HG02870 (cell line): ENCODE measurements around the gene FOXK2.
A peak's percentile ranks its signal among the peaks of the same experiment; 100 is the strongest.
"Not testable (repeated sequence)": the region's sequence is repeated elsewhere in the genome, so short reads cannot be mapped to it uniquely, and the experiment has no call there.

Experiments used
- ATAC-seq: cut with Tn5 transposase; IDR thresholded peaks from one replicate; pipeline ENCODE4 v1.9.1; 2021; ENCODE audit warnings: mild to moderate bottlenecking, moderate library complexity; ENCODE audit not compliant: unreplicated experiment

Gene FOXK2

DNA sequence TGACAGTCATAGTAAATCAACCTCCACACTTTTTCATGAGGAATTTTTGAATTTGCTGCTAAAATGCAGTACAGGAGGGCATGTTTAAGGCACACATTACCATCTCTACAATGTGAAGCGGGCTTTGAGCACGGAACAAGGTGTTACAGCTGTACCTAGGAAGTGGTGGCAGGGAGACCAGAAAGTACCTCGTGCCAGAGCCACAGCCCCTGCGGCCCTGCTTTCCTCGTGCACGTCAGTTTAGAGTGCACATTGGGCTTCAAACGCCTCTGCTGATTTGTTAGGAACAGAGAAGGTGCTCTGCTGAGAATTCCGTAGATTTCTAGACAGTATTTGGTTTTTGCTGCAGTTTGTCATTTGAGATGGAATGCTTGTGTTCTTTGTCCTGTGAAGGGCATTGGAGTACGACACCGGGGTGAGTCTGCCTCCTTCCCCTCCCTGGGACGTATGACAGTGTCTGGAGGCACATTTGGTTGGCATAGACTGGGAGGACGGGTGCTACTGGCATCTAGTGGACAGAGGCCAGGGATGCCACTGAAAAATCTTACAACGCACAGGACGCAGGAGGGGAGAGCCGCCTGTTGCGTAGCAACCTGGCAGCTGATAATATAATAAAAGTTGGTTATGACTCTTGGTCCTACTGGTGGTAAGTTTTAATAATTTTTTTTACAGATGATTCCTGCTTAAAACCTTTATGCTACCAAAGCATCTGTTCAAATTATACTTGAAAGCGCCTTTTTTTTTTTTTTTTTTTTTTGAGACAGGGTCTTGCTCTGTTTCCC, 9.1 kb downstream of the FOXK2 start:
- ATAC-seq, result no peak

- ATAC-seq, result no peak
Measured at GRCh38 chr17:82529914-82530300, 10.4 kb downstream of the FOXK2 start.

DNA sequence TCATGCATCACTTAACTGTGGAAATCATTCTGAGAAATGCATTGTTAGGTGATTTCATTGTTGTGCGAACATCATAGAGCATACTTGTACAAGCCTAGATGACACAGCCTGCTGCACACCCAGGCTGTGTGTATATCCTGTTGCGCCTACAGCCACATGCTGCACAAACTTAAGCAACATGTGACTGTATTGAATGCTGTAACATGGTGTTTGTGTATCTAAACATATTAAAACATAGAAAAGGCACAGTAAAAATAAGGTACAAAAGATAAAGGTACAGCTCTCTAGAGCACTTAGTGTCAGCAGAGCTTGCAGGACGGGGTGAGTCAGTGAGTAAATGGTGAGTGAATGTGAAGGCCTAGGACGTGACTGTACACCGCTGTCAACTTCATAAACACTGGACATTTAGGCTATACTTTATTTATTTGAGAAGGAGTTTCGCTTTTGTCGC, 11.9 kb downstream of the FOXK2 start:
- ATAC-seq, result no peak

- no peak for ATAC-seq
Measured at GRCh38 chr17:82534401-82534812, 14.9 kb downstream of the FOXK2 start.

- no peak for ATAC-seq
Measured at GRCh38 chr17:82536512-82537201, 17.1 kb downstream of the FOXK2 start.

- ATAC-seq, result not testable (repeated sequence)
Measured at GRCh38 chr17:82537228-82537627, 17.7 kb downstream of the FOXK2 start.

- ATAC-seq, result not testable (repeated sequence)
Measured at GRCh38 chr17:82539076-82539475, 19.5 kb downstream of the FOXK2 start.

GRCh38 chr17:82542439-82542838, 22.9 kb downstream of the FOXK2 start:
- no peak for ATAC-seq

- no peak for ATAC-seq
Measured at GRCh38 chr17:82544431-82545070, 25.0 kb downstream of the FOXK2 start.

DNA sequence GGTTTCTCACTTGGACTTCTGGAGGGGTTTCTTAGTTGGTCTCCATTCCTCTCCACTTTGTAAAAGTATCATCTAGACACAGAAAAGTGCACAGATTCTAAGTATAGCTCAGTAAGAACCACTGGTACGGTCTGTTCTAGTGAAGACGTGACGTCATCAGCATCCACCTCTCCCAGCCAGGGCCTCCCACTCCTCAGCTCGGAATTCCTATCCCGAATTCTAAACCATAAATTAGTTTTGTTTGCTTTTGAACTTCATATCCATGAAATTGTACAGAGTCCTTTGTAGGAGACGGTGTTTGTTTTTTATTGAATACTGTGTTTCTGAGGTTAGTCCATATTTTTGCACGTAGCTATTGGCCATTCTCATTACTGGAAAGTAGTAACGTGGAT, 25.5 kb downstream of the FOXK2 start:
- ATAC-seq, result no peak

DNA sequence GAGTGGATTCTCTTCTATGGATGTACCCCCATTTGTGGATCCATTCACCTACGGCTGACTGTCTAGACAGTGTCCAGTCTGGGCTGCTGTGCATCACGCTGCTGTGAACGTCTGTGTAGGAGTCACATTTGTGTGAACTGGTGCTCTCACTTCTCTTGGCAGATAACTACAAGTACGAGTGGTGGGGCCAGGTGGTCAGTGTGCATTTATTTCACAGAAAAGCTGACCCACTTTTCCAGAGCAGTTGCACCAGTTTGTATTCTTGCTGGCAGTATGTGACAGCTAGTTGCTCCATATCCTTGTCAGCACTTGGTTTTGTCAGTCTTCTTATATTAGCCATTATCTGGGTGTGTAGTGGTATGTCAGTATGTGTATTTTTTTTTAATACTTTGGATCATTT, 28.4 kb downstream of the FOXK2 start:
- ATAC-seq, result no peak

DNA sequence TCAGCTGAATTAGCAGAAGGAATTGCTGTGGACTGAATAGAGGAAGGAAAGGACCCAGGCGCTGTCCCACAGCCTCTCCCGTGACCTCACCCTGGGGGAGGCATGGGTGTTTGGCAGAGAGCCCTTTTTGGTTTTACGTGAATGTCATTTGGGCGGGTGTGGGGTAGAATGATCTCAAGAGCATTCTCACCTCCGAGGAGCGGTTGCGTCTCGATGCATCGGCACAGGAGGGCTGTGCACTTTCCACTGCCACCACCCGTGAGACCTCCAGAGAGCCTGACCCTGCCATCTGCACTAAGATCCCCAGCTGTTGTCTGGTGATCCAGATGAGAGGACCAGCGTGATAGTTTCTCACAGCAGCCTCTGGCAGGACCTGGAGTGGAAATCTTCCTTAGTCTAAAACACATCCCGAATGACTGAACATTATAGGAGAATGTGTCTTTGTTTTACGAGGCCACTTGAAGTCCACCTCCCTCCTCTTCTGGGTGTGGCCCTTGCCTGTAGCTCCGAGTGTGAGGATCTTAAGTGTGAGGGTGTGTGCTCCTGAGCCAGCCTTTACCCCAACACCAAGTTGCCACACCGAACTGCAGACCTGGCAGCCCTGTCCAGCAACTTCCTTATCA, 29.3 kb downstream of the FOXK2 start:
- no peak for ATAC-seq

- ATAC-seq, result peak; percentile 68
Measured at GRCh38 chr17:82551779-82552457, 32.4 kb downstream of the FOXK2 start.

GRCh38 chr17:82552580-82552979, 33.0 kb downstream of the FOXK2 start:
- no peak for ATAC-seq

DNA sequence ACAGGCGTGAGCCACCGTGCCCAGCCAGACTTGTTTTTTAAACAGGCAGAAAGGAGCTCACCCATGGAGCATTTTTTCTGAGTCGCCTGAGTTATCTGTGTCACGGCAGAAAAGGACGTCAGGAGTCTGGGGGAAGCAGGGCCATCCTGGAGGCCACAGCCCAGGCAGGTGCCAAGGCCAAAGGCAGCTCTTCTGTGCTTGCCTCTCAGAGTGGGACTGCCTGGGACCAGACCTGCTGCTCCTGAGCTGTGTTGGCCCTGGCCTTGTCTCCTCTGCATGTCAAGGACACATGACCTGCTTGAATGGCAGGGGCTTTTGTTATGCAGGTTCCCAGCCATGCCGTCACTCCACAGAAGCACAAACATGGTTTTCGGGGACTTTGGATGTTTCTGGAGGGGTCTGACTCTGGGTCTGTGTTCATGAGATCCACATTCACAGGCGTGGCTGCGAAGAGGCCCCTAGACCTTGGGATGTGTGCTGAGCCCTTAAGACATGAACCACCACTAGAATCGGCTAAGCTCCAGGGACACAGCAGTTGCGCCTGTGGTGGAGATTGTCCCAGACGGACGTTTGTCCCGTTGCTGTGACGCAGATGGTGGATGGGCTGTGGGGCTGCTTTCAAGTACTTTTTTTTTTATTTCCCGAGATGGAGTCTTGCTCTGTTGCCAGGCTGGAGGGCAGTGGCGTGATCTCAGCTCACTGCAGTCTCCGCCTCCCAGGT, 33.8 kb downstream of the FOXK2 start:
- no peak for ATAC-seq

DNA sequence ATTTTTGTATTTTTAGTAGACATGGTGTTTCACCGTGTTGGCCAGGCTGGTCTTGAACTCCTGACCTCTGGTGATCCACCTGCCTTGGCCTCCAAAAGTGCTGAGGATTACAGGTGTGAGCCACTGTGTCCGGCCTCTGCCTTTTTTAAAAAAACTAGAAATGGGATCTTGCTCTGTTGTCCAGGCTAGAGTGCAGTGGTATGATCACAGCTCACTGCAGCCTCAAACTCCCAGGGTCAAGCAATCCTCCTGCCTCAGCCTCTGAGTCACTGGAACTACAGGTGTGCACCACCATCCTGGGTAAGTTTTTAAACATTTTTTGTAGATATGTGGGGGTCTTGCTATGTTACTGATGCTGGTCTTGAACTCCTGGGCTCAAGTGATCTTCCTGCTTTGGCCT, 38.0 kb downstream of the FOXK2 start:
- not testable (repeated sequence) for ATAC-seq

GRCh38 chr17:82559566-82560251, 40.2 kb downstream of the FOXK2 start:
- ATAC-seq, result no peak

- ATAC-seq, result no peak
Measured at GRCh38 chr17:82560252-82560642, 40.7 kb downstream of the FOXK2 start.

DNA sequence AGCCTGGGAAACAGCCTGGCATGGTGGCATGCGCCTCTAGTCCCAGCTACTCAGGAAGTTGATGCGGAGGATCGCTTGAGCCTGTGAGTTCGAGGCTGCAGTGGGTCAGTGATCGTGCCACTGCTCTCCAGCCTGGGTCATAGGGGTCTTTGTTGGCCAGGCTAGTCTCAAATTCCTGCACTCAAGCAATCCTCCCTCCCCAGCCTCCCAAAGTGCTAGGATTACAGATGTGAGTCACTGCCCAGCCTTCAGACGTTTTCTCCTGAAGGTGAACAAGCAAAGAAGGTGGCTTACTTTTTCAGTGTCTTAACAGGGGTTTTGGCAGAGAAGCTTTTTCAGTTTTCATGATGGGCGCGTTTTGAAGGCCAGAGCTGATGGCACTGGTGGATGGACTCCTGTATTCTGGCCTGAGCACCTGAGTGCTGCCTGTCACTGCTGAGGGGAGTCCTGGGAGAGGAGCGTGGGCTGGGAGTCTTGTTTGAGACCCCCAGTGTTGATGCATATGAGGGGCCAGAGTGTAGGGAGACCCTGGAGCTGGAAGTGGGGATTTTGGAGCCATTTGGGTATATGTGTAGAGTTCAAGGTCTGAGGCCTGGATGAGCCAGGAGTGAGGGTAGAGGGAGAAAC, 41.4 kb downstream of the FOXK2 start:
- no peak for ATAC-seq
